ENCODE results near the gene TUBB.
A peak's percentile ranks its signal among the peaks of the same experiment; 100 is the strongest.
"Not testable (repeated sequence)": the region's sequence is repeated elsewhere in the genome, so short reads cannot be mapped to it uniquely, and the experiment has no call there.

The TUBB gene

GRCh38 chr6:30760549-30760948 lies 40.4 kb downstream of the TUBB start:
- no peak for DNase-seq (ENCODE audit: low spot score)

- DNase-seq (ENCODE audit: low spot score), result no peak
Observed at GRCh38 chr6:30761791-30762429, 41.8 kb downstream of the TUBB start.

DNA sequence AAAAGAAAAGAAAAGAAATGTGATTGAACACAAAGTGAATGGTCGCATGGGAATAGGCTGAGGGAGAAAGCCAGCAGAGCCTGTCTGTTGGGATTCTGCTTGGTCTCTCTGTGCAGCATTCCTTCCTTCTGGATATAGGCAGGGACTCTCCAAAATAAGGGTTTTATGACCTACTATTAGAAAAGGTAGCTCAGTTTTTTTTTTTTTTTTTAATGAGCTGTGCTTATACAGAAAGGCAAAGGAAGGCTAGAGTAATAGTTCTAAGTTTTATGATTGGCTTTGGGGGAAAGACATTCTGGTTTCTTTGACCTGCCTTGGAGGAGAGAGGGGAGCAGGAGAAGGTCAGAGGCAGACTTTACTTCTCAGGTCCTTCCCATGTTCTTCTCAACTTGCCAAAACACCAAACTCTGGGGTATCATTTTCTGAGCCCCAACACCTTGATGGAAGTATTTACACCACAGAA lies 43.0 kb downstream of the TUBB start:
- no peak for DNase-seq (ENCODE audit: low spot score)

DNA sequence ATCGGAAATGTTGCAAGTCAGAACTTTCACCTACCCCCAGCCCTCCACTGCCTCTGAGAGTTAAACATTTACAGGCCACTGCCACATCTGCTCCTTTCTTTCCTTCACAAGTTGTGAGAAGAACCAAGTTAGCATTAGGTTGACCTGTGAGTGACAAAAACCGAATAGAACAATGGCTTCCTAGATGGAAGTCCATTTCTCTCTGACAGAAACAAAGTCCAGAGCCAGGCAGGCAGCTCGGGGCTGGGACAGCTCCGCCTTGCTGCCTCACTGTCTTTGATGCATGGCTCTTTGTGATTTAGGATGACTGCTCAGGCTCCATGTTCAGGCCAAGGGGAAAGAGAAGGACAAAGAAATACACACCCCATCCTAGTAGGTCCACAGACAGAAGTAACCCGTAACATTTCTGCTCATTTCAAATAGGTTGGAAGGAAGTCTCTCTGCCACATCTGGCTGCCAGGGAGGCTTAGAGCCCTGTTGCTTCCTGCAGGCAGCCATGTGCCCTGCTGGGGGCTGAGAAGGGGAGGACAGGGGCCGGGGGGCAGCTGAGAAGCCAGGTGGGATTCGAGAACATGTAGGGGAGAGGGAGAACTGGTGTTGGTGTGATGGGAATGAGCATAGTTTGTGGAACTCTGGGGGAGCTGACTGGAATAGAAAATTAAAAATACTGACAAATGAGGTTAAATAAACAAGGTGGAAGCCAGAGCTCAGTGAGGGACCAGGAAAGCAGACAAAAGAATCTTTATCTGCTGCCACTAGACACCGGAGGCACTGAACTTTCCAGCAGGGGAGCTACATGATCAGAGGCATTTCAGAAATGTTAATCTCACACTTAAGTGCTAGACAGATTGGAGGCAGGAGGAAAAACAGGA lies 43.7 kb downstream of the TUBB start:
- no peak for DNase-seq (ENCODE audit: low spot score)

- DNase-seq (ENCODE audit: low spot score), result not testable (repeated sequence)
Observed at GRCh38 chr6:30764490-30765043, 44.4 kb downstream of the TUBB start.

- not testable (repeated sequence) for DNase-seq (ENCODE audit: low spot score)
Observed at GRCh38 chr6:30765495-30765894, 45.3 kb downstream of the TUBB start.

- DNase-seq (ENCODE audit: low spot score), result no peak
Observed at GRCh38 chr6:30766461-30767157, 46.5 kb downstream of the TUBB start.

- no peak for DNase-seq (ENCODE audit: low spot score)
Observed at GRCh38 chr6:30767158-30767943, 47.2 kb downstream of the TUBB start.

DNA sequence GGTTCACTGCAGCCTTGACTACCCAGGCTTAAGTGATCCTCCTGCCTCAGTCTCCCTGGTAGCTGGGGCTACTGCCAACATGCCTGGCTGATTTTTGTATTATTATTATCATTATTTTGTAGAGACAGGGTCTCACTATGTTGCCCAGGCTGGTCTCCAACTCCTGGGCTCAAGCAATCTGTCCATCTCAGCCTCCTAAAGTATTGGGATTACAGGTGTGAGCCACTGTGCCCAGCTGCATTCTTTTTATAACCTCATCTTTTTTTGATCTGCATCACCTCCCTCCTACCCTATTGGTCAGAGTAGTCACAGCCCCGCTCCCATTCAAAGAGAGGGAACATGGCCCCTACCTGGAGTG lies 47.8 kb downstream of the TUBB start:
- DNase-seq (ENCODE audit: low spot score), result no peak

- DNase-seq (ENCODE audit: low spot score), result no peak
Observed at GRCh38 chr6:30768634-30769087, 48.5 kb downstream of the TUBB start.

- DNase-seq (ENCODE audit: low spot score), result peak; percentile 78
Observed at GRCh38 chr6:30769088-30769852, 49.1 kb downstream of the TUBB start.

DNA sequence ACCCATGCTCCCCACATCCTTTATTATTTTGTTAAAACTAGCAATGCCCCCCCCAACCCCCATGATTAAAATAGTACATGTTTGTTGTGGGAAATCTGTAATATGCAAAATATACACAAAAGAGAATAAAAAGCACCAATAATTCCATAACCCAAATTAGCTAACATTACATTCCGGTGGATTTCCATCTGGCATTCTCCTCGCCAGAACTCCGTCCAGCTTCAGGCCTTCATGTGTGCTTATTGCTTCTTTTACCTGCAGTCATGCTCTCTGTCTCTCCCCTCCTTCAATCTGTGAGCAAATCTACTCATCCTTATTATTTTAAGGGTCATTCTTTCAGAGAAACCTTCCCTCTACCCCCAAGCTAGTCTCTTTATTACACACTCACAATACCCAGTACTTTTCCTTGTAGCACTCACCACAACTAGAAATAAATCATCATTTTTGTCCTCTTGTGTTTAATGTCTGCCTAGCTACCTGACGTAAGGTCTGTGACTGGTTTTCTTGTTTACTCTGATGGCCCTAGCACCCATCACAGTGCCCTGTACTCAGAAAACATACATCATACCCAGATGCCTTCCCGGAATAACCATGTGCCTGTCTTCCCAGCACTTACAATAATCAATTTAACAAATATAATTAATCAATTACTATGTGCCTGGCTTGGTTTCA lies 49.8 kb downstream of the TUBB start:
- DNase-seq (ENCODE audit: low spot score), result no peak

DNA sequence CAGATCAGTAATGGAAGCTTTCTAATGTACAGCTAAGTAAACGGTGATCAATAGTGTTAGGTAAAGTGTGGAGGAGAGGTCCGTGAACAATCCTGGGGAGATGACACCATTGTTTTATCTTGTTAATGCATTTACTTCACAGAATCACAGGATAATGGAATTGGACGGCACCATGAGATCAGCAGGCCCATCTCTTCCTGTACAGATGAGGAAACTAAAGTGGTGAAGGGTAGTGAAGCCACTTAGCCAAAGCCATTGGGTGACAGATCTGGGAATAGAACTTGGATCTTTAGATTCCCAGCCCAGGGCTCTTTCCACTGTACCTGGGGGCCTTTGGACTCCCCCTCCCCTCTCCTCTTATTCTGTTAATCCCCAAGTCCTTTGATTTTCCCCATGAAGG lies 50.4 kb downstream of the TUBB start:
- no peak for DNase-seq (ENCODE audit: low spot score)

DNA sequence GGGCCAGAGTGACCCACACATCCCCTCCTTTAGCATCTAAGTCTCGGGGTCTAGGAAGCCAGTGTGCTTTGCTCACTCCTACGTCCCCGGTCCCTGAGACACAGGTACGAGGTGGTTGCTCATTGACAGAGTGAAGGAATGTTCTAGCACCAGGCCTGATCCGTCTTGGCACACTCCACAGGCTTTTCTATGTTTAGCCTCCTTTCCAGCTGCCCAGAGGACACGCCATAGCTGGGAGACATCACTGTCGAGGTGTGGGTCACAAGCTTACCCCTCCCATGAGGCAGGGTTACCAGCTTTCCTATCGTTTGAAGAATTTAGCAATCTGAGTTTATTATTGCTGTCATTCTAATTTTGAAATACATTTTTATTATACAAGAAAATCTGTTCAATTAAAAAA lies 54.5 kb downstream of the TUBB start:
- no peak for DNase-seq (ENCODE audit: low spot score)
